ENCODE data around the gene PKN3. TPM values are rescaled to one million over a fixed set of nuclear protein-coding genes. Genes with fewer than 3 reads are reported as not detected.

PKN3 gene
- polyA plus RNA-seq, 4 donors = 5.9 to 14.8 (median 9.2) TPM

DNA sequence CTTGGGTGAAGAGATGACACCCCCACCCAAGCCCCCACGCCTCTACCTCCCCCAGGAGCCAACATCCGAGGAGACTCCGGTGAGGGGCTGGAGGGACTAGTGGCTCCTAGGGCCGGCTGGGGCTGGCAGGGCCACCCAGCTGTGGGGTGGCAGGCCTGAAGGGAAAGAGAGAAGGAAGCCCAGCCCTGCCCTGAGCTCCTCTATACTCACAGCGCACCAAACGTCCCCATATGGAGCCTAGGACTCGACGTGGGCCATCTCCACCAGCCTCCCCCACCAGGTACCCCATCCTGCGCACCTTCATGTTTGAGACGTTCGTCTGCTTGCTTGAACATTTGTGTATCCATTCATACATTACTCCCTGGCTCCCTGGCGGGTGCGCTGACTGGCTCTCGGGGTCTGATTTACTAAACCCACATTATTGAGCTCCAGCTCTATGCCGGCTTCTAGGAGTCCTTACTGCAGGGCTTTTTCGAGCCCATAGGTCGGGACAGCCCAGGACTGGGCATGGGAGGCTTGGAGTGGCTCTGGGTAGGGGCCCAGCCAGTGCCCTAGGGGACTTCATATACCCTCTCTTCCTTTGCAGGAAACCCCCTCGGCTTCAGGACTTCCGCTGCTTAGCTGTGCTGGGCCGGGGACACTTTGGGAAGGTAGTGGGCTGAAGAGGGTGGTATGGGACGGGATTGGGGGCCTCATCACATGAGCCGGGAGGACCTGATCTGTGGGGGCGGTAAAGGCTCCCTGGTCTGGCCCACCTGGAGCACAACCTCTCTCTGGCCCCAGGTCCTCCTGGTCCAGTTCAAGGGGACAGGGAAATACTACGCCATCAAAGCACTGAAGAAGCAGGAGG is 12.5 kb downstream of the PKN3 start:
- no peak for DNase-seq (ENCODE audit: low read depth in 4 of 4, low spot score in 3 of 4)

DNA sequence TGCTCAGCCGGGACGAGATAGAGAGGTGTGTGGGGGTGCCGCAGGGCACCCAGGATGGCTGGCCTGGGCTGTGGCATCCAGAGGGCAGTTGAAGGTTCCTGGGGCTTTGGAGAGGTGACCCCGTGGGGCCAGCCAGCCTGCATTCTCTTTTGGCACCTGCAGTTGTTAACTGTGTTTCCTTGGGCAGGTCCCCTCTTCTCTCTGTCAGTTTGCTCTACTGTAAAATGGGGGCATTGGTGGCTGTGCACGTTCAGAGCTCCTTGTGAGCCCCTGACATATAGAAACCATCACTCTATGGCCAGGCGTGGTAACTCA is 13.1 kb downstream of the PKN3 start:
- DNase-seq (ENCODE audit: low read depth in 4 of 4, low spot score in 3 of 4) = no peak

DNA sequence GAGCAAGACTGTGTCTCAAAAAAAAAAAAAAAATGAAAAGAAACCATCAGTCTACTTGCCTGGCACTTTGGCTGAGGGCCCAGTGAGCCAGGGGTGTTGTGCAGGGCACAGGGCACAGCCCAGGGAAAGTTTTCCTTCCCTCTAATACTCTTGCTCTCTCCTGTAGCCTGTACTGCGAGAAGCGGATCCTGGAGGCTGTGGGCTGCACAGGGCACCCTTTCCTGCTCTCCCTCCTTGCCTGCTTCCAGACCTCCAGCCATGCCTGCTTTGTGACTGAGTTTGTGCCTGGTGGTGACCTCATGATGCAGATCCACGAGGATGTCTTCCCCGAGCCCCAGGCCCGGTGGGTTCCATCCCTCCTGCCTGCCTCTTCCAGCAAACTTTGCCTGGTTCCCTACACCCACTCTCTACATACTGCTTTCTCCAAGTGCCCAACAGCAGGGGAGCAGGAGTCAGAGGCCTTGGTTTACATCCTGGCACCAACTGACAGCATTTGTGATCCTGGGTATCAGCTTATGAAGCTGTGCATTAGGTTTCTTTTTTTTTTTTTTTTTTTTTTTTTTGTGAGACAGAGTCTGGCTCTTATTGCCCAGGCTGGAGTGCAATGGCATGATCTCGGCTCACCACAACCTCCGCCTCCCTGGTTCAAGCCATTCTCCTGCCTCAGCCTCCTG is 14.4 kb downstream of the PKN3 start:
- no peak for DNase-seq (ENCODE audit: low read depth in 4 of 4, low spot score in 3 of 4)

DNA sequence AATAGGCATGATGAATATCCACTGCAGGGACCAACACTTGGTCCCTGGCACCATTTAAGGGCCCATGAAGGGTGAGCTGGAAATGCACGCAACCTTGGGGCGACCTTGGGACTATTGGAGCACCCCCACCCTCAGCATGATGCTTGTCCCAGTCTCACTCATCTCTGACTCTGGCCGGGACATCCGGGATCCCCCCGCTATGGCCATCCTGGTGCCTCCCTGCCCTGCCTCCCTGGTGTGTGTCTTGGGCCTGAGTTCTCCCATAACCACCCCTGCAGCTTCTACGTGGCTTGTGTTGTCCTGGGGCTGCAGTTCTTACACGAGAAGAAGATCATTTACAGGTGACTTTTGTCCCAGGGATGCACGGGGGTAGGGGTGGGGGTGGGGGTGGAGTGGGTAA is 15.7 kb downstream of the PKN3 start:
- no peak for DNase-seq (ENCODE audit: low read depth in 4 of 4, low spot score in 3 of 4)

DNA sequence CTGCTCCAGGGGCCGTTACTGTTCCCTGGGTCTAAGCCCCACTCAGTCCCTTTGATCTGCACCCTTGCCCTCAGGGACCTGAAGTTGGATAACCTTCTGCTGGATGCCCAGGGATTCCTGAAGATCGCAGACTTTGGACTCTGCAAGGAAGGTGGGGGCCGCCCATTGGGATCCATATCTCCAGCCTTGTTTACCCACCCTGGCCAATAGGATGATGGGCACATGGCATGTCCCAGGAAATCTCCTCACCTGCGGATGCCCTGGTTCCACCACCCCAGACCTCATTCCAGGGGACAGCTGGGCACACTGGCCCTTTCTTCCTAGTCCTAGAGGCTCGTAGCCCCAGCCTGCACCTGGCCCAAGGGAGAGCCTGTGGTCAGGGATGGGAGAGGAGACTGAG is 16.2 kb downstream of the PKN3 start:
- DNase-seq (ENCODE audit: low read depth in 4 of 4, low spot score in 3 of 4) = no peak

DNA sequence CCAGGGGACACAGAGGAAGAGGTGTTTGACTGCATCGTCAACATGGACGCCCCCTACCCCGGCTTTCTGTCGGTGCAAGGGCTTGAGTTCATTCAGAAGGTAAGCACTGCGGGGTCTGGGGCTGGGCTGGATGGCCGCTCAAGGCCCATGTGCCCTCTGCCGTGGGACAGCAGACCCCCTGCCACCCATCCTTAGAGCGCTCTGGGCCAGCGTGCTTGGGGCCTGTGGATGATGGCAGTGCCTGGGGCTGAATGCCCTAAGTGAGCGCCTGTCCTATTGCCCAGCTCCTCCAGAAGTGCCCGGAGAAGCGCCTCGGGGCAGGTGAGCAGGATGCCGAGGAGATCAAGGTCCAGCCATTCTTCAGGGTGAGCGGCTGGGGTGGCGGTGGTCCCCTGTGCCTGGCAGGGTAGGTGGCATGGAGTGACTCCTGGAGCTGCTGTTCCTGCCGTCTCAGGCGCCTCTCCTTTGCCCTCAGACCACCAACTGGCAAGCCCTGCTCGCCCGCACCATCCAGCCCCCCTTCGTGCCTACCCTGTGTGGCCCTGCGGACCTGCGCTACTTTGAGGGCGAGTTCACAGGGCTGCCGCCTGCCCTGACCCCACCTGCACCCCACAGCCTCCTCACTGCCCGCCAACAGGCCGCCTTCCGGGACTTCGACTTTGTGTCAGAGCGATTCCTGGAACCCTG is 17.8 kb downstream of the PKN3 start:
- no peak for DNase-seq (ENCODE audit: low read depth in 4 of 4, low spot score in 3 of 4)

DNA sequence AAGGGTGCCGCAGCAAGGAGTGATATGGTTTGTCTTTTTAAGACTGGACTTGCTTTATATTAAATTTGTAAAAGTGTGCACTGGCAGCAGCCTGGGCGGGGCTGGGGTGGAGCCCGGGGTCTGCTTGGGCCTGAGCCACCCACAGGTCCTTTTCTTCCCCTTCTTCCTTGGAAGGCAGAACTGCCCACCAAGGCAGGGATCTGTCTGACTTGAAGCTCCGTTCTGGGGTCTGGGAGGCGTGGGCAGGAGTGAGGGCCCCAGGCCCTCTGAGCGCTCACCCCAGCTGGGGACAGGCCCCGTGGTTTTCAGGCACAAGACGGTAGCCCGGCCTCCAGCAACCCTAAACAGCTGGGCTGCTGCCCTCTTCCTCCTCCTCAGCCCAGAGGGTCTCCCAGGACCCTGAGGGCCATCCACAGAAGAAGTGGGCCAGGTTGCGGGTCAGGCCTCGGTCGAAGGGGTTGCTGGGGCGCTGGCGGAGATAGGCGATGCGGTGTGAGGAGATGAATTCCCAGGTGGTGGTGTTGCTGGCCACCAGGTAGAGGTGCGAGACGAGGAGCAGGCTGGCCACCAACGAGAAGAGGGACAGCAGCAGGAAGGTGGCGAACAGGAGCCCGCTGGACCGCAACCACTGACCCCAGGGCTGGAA is 18.7 kb downstream of the PKN3 start:
- DNase-seq (ENCODE audit: low read depth in 4 of 4, low spot score in 3 of 4) = no peak

DNA sequence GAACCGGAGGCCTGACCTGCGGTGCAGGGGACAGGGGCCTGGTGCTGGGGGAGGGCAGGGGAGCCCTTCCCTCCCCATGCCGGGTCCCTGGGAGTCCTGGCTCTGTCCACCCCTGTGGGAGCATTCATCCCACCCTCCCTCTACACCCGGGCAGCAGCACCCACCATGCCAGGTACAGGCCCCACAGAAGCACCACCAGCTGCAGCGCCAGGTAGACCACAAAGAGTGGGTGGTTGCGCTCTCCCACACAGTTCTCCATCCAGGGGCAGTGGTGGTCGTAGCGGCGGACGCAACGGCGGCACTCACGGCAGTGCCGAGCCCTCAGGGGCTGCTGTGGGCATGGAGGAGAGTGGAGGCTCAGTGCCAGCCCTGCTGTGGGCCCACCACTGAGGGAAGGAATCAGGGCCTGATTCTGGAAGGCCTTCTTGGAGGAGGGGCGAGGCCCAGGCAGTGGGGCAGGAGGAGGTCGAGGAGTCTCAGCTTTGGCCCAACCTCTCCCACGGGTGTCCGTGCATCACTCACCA is 19.2 kb downstream of the PKN3 start:
- DNase-seq (ENCODE audit: low read depth in 4 of 4, low spot score in 3 of 4) = no peak

DNA sequence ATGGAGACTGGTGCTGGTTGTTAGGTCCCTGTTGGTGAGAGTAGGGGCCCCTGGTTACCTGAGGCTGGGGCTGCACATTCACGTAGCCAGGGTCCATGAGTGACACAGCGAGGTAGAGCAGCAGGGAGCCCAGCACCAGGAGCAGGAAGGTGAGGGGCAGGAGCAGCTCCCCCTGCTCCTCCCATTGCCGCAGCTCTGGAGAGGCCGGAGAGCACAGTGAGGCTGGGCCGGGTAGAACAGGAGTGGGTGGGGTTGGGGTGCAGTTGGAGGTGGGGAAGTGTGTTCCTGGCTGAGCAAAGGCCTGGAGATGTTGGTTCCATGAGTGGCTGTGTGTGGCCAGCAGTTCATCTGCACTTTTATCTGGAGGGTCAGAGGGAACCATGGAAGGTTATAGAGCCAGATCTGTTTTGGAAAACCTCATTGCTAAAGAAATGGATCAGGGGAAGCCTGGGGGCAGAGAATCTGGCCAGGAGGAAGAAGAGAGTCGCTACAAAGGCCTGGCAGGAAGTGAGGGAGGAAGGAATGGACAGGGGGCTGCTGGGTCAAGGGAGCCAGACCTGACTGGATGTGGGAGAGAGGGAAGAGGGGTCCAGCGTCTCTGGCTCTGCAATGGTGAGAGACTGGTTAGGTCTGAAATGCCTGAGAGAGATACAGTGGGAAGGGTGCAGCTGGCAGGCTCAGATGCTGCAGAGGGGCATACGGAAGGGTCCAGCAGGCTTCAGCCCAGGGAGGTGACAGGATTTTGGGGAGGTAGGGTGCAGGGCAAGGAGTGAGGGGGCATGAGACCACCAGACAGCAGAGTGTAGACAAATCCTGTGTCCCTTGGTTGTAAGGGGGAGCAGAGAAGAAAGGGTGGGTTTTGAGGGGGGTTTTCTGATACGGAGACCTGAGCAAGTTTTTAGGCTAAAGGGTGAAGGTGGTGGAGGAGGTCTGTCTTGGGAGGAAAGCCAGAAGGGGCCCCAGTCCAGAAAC is 20.4 kb downstream of the PKN3 start:
- DNase-seq (ENCODE audit: low read depth in 4 of 4, low spot score in 3 of 4) = no peak

DNA sequence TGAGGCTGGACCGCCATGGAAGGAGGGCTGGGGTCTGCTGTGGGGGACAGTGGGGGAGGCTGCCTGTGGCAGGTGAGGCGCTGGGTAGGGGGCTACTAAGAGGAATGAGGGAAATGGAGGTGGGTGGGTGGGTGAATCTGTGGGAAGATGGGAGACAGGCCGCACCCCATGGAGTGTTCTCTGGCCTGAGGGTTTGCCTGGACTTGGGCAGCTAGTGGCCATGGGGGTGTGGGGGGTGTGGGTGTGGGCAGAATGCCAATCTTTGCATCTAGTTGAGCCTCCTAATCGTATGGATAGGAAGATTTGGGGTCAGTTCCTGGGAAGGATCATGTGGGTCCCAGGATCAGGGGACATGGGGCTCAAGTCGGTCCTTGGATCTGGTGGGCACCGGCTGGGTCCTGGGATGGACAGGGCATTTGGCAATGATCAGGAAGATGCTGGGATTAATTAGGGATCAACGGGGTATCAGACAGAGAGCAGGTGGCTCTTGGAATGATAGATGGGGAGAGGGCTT is 21.1 kb downstream of the PKN3 start:
- no peak for DNase-seq (ENCODE audit: low read depth in 4 of 4, low spot score in 3 of 4)

DNA sequence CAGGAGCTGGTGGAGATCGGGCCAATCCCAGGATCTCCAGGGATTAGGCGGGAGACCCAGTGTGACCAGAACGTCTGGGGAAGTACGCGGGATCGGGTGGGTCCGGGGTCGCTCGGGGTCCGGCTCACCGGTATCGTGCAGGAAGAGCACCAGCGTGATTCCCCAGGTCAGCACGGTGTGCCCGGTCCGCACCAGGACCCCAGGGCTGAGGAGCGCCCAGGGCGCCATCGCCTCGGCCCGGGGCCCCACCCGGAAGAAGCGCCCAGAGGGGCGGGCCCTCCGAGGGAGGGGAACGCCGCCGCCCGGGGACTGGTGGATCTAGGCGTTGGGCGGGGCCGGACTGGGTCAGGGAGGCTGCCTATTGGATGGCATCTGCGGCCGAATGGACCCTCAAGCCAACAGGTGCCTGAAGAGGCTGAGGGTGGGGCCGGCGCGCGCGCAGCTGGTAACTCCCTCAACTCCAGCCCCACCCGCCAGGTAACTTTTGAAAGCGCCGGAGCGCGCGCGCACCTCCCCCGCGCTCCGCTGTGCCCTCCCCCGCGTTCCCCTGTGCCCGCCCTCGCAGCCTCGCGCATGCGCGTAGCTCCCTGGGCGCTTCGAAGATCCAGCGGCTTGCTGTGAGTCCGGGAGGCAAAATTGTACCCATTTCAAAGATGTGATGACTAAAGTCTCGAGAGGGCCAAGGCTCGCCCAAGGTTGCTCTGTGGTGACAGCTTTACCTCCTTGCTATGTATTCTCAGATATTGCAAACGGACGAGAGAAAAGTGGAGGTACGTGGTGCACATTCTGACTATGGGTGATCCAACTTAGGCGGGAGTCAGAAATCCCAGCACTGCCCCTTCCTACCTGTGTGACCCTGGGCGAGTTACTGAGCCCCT is 21.8 kb downstream of the PKN3 start, which contains the start of gene ZDHHC12:
TSS of gene ZDHHC12 (minus strand) at position 262 of the 878 bp plus-strand sequence. CDS start at position 228, 34 bp downstream.
- DNase-seq (ENCODE audit: low read depth in 4 of 4, low spot score in 3 of 4) = peak; percentile 69 to 85 (median 83)

DNA sequence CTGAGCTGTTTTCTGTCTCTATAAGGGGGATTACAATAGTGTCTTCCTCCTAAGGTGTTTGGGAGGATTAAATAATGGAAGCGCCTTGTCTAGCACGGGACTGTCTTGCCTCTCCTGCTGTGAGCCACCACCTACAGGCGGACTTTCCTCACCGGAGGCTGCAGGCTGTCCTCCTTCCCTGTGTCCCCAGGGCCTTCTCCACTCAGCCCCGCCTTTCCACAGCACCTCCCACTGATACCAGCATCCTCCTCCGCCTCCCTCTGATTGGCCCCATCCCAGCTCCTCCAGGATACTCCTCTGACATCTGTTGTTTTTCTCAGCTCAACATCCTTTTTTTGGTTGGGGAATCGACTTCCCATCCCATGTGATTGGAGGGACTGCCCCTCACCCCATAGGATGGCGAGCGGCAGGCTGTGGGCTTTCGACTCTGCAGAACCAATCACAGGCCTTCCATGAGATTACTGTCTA is 22.5 kb downstream of the PKN3 start:
- no peak for DNase-seq (ENCODE audit: low read depth in 4 of 4, low spot score in 3 of 4)

DNA sequence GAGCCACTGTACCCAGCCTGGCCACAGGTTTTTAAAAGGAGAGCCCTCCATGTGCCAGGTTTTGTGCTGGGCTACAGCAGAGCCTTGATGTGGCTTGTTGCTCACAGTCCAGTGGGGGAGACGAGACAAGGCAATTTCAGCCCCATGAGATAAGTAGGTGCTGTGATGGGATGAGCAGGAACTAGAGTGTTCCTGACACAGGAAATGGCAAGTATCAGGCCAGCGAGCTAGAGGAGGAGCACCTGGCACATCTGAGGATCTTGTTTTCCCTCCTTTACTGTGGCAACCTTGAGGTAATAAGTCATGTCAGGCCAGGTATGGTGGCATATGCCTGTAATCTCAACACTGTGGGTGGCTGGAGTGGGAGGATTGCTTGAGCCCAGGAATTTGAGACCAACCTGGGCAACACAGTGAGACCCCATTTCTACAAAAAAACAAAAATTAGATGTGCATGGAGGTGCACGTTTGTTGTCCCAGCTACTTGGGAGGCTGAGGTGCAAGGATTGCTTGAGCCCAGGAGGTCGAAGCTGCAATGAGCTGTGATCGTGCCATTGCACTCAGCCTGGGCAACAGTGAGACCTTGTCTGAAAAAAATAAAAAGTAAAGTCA is 25.4 kb downstream of the PKN3 start:
- DNase-seq (ENCODE audit: low read depth in 4 of 4, low spot score in 3 of 4) = no peak

DNA sequence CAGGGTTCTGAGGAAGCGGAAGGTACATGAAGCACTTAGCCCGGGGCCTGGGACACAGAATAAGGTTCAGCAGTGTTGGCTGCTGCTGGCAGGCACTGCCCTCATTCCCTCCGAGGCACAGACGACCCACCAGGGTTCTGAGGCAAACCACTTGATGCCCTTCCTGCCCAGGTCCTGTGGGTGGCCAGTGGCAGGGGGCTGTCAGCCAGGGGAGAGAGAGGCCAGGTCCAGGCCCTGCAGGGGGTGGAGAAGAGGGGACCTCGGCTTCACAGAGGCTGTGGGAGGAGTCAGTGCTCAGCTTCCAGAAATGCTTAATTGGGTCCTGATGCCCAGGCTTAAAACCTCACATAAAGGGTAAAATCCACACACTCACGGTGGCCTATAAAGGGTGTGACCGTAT is 26.0 kb downstream of the PKN3 start:
- no peak for DNase-seq (ENCODE audit: low read depth in 4 of 4, low spot score in 3 of 4)

DNA sequence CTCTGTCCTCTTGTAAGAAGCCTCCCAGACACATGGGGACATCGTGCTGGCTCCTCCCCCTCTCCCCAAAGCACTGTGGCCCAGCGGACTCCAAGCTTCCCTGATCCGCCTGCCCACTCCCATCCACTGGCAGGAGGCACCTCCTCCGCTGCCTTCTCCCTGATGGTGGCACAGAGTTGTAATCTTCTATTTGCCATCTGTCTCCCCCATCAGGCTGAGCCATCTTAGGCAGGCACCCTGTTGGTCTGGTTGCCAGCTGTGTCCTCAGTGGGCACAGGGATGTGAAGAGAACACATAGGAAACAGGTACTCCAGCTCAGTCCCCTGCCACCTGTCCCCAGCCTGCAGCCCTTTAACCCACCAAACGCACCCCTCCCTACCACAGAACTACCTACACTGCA is 27.0 kb downstream of the PKN3 start:
- DNase-seq (ENCODE audit: low read depth in 4 of 4, low spot score in 3 of 4) = no peak

DNA sequence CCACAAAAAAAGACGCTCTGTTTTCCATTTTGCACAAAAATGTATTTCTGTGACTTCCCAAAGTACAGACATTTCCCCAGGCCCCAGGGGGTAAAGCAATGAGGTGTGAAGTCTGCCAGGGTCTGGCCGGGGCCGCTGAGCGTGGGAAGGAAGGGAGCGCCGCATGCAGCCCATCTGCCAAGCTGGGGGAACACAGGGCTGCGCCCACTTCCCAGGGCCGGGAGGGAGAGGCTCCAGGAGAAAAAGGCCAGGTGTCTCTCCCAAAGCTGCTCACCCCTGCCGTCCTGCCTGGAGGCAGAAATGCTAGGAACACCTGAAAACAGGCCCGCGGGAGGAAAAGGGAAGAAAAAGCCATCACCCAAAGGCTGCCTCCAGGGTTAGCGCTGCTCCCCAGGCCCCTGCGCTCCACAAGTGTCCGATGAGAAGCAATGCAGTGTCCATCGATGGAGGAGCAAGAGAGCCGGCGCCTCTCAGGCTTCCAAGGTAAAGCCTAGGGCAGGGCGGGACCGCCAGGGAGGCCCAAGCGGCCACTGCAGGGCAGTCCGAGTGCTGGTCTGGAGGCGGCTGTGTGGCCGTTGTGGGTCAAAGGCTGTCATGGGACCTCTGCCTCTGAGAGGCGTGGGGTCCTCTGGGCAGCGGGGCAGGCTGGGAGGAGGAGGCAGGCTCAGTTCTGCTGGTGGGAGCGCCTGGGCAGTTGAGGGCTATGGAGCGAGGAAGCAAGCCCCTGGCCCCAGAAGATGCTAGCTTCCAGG is 27.6 kb downstream of the PKN3 start:
- no peak for DNase-seq (ENCODE audit: low read depth in 4 of 4, low spot score in 3 of 4)

DNA sequence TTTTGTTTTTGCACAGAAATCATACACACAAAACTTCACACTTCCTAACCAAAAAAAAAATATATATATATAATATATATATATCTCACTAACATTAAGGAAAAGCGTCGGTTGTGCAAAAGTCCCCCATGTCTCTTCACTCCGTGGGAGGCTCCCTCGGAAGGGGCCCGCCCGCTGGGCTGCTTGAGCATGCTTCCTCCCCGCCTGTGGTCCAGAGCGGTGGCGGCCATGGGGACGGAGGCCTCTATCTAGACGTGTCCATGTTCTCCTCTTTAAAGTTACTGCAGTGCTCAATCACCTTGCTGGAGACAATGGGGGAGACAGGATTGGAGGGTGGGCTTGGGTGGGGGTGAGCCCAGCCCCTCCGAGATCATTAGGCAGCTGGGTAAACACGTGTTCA is 28.8 kb downstream of the PKN3 start:
- DNase-seq (ENCODE audit: low read depth in 4 of 4, low spot score in 3 of 4) = no peak
